Measurements from ENCODE around the gene FAM227A.

Gene FAM227A

GRCh38 chr22:38531251-38531938, 124.8 kb downstream of the FAM227A start:
- DNase-seq, result no peak

Data from fibroblast of skin of abdomen (primary cell).